PC-9 (cell line): ENCODE results near the gene CEP85L. TPM values are rescaled to one million over a fixed set of nuclear protein-coding genes. Genes with fewer than 3 reads are reported as not detected.

Source experiments
- BruUV-seq: library from RNA; stranded (reverse); fragments of 400-500 nt; replicated peaks from 2 replicates; lab custom pipeline; 2021; lab: Mats Ljungman, UMichigan
- CTCF ChIA-PET: fragments of 300-600 bp; sonication (Branson Sonifier 250); formaldehyde crosslinking; loops from one replicate; lab custom pipeline; 2022; ENCODE audit warnings: antibody characterized with exemption; lab: Charles Lee
- POLR2A ChIA-PET: fragments of 300-600 bp; sonication (Branson Sonifier 250); formaldehyde crosslinking; loops from one replicate; lab custom pipeline; 2022; ENCODE audit warnings: antibody characterized with exemption; ENCODE audit not compliant: unreplicated experiment; lab: Charles Lee
- DNase-seq, 2 experiments: peaks; one replicate each; pipeline versions ENCODE4 v3.0.0 to v3.0.0-alpha.2; 2015 to 2022; ENCODE audit warnings: mixed read lengths in 1 of 2
- H2AFZ ChIP-seq: fragments of 200-600 bp; sonication (generic); 2 replicates; pipeline ENCODE4 v1.8.1; 2017; ENCODE audit warnings: antibody characterized with exemption
- H3F3A ChIP-seq: fragments of 200-600 bp; sonication (generic); 2 replicates; pipeline ENCODE4 v1.8.1; 2017; ENCODE audit warnings: antibody characterized with exemption, mild to moderate bottlenecking, low read depth; ENCODE audit not compliant: insufficient read depth
- H3K27ac ChIP-seq: fragments of 200-600 bp; sonication (generic); 2 replicates; pipeline ENCODE4 v1.6.1; 2016; ENCODE audit warnings: mixed run types
- H3K27me3 ChIP-seq: fragments of 200-600 bp; sonication (generic); 2 replicates; pipeline ENCODE4 v1.6.1; 2016; ENCODE audit warnings: low read depth, mixed run types; ENCODE audit not compliant: insufficient read depth
- H3K36me3 ChIP-seq: fragments of 200-600 bp; sonication (generic); 2 replicates; pipeline ENCODE4 v1.6.1; 2016; ENCODE audit warnings: low read depth, mixed run types
- H3K4me1 ChIP-seq: fragments of 200-600 bp; sonication (generic); replicated peaks from 2 replicates; pipeline ENCODE4 v1.6.1; 2016; ENCODE audit warnings: mixed run types; ENCODE audit not compliant: insufficient read depth
- H3K4me2 ChIP-seq: fragments of 200-600 bp; sonication (generic); 2 replicates; pipeline ENCODE4 v1.6.1; 2017; ENCODE audit warnings: mixed run types
- H3K4me3 ChIP-seq: fragments of 200-600 bp; sonication (generic); 2 replicates; pipeline ENCODE4 v1.6.1; 2016; ENCODE audit warnings: mixed run types
- H3K79me2 ChIP-seq: fragments of 200-600 bp; sonication (generic); 2 replicates; pipeline ENCODE4 v1.6.1; 2017; ENCODE audit warnings: low read depth, mixed run types
- H3K9me2 ChIP-seq: fragments of 200-600 bp; sonication (generic); 2 replicates; pipeline ENCODE4 v1.8.1; 2017; ENCODE audit warnings: mild to moderate bottlenecking; ENCODE audit not compliant: insufficient read depth
- H3K9me3 ChIP-seq: fragments of 200-600 bp; sonication (generic); 2 replicates; pipeline ENCODE4 v1.8.1; 2016; ENCODE audit warnings: low read depth; ENCODE audit not compliant: insufficient read depth
- H4K20me1 ChIP-seq: fragments of 200-600 bp; sonication (generic); 2 replicates; pipeline ENCODE4 v1.8.1; 2017; ENCODE audit not compliant: insufficient read depth
- CTCF ChIP-seq: fragments of 200-600 bp; sonication (generic); conservative IDR thresholded peaks from 2 replicates; pipeline ENCODE4 v1.6.1; 2017; ENCODE audit warnings: mixed run types, antibody characterized with exemption, mild to moderate bottlenecking, moderate library complexity
- EZH2 ChIP-seq: fragments of 200-600 bp; sonication (generic); IDR thresholded peaks from 2 replicates; pipeline ENCODE4 v1.8.0; 2017; ENCODE audit warnings: antibody characterized with exemption, low read depth
- intact Hi-C: fragments of 100-400 bp; cut with micrococcal nuclease; formaldehyde crosslinking; loops from one replicate; pipeline ENCODE4 v1.10.0; 2022; ENCODE audit not compliant: unreplicated experiment
- total RNA-seq: library from RNA; stranded (reverse); gene quantifications from 2 replicates; pipeline ENCODE4 v1.2.3, GENCODE V29; 2021

The CEP85L gene
- total RNA-seq, 1 experiment from 2014 or later: 3.0 TPM

- Histone ChIP-seq H3K27me3 (no peaks in the 10 kb centered on the region), H3K27ac (no peak overlapping the region), H3K36me3 (no peaks in the 10 kb centered on the region; the same call in 1 of the 2 replicates), H2AFZ (no peak overlapping the region), H4K20me1 (no peaks in the 10 kb centered on the region), H3K9me2 (no peaks in the 10 kb centered on the region), H3K4me3 (no peak overlapping the region), H3K4me2 (no peak overlapping the region), H3K4me1 (no peaks in the 10 kb centered on the region), H3K9me3 (no peaks in the 10 kb centered on the region), H3F3A (no peaks in the 10 kb centered on the region), H3K79me2 (no peaks in the 10 kb centered on the region)
- intact Hi-C loops: loop anchor here (5.0 kb wide), 2 partner anchors 224 to 529 kb away; no protein-coding TSS in a partner anchor
- ChIA-PET CTCF (no interaction called here), POLR2A (no interaction called here)
- no peak for TF ChIP-seq EZH2
- no TSS peak for BruUV-seq
- no peak for DNase-seq
These were observed 145.2 kb downstream of the CEP85L start for GRCh38 chr6:118506071-118506638.

GRCh38 chr6:118505656-118506055 lies 145.7 kb downstream of the CEP85L start:
- ChIA-PET CTCF (no interaction called here), POLR2A (no interaction called here)
- intact Hi-C loops: loop anchor here (5.0 kb wide), 2 partner anchors 223 to 528 kb away; no protein-coding TSS in a partner anchor
- DNase-seq: no peak
- Histone ChIP-seq H4K20me1 (no peaks in the 10 kb centered on the region), H3K4me3 (no peak overlapping the region), H3K27me3 (no peaks in the 10 kb centered on the region), H3K4me1 (no peaks in the 10 kb centered on the region), H3K27ac (no peak overlapping the region), H3K9me3 (no peaks in the 10 kb centered on the region), H3K79me2 (no peaks in the 10 kb centered on the region), H3K36me3 (no peaks in the 10 kb centered on the region; the same call in 1 of the 2 replicates), H2AFZ (no peak overlapping the region), H3K9me2 (no peaks in the 10 kb centered on the region), H3F3A (no peaks in the 10 kb centered on the region), H3K4me2 (no peak overlapping the region)
- no peak for TF ChIP-seq CTCF
- TF ChIP-seq EZH2: no peak
- BruUV-seq: no TSS peak

- H3K36me3 ChIP-seq: no peaks in the 10 kb centered on the region; the same call in 1 of the 2 replicates
- CTCF ChIA-PET: no interaction called here
- intact Hi-C loops: loop anchor here (5.0 kb wide), 2 partner anchors 222 to 527 kb away; no protein-coding TSS in a partner anchor
- H3F3A ChIP-seq: no peaks in the 10 kb centered on the region
- DNase-seq: no peak
- H3K9me2 ChIP-seq: no peaks in the 10 kb centered on the region
- no peaks in the 10 kb centered on the region for H4K20me1 ChIP-seq
- H3K4me1 ChIP-seq: no peaks in the 10 kb centered on the region
- TF ChIP-seq CTCF (no peak), EZH2 (no peak)
- no peaks in the 10 kb centered on the region for H3K27me3 ChIP-seq
- H3K9me3 ChIP-seq: no peaks in the 10 kb centered on the region
- no peaks in the 10 kb centered on the region for H3K79me2 ChIP-seq
- no TSS peak for BruUV-seq
- POLR2A ChIA-PET: no interaction called here
- no peak overlapping the region for H3K27ac ChIP-seq
- no peak overlapping the region for H3K4me3 ChIP-seq
- no peak overlapping the region for H2AFZ ChIP-seq
- H3K4me2 ChIP-seq: no peak overlapping the region
These were observed 146.8 kb downstream of the CEP85L start for GRCh38 chr6:118504611-118505010.

GRCh38 chr6:118502169-118502568 lies 149.2 kb downstream of the CEP85L start:
- Histone ChIP-seq H3K36me3 (no peaks in the 10 kb centered on the region; the same call in 1 of the 2 replicates), H3K9me2 (no peaks in the 10 kb centered on the region), H2AFZ (no peak overlapping the region), H3K4me3 (no peak overlapping the region), H3K9me3 (no peaks in the 10 kb centered on the region), H3K27me3 (no peaks in the 10 kb centered on the region), H4K20me1 (no peaks in the 10 kb centered on the region), H3K4me2 (no peak overlapping the region), H3K27ac (no peak overlapping the region), H3K79me2 (no peaks in the 10 kb centered on the region), H3K4me1 (no peaks in the 10 kb centered on the region), H3F3A (no peaks in the 10 kb centered on the region)
- ChIA-PET POLR2A (no interaction called here), CTCF (no interaction called here)
- DNase-seq: no peak
- no peak for TF ChIP-seq CTCF
- TF ChIP-seq EZH2: no peak
- intact Hi-C loops: no loop called here
- BruUV-seq: no TSS peak
